Measurements from ENCODE around the gene FOXC1.

Gene FOXC1

DNA sequence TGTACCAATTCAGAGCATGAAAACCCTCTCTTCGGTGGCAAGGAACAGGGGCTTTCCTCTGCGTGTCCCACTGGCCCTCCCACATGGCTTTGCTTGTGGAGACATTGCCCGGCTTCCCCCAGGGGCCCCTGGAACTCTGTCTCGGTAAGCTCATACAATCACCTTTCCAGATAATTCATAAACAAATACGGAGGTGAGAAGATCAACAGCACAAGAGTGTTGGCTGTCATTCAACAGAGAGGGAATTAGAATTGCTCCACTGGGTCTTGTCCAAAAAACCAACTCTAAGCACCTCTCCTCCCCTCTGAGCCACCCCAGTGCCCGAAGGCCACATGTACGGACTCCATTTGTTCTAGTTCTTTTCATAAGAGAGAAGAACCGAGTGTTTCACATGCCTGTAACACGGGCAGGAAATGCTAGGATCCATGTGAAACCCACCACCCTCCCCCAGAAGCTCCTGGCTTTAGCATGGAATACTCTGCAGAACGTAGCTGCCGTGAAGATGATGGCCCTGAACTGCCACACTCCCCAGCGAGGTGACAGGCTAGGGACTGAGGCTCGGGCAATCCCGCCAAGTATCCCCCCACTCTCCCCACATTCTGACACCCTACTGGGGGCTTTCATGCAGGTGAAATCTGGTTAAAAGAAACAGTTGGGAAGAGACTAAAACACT lies 24.6 kb upstream of the FOXC1 start:
- DNase-seq, result no peak

DNA sequence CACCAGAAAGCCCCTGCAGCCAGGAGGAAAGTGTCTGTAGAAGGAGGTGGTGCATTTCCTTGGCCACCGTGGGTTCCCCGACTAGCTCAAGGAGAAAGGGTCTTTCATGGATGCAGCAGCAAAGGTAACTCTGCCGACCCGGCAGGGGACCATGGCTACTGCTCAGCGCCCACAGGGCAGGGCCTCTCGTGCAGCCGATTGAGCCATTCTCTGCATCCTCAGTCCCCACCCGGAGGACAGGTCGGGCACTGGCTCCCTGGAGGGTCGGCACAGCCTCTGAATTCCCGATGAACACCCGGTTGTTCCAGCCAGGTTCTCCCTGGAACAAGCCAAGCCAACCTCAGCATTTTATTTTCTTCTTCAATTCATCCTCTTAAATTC lies 24.1 kb upstream of the FOXC1 start:
- no peak for DNase-seq

- DNase-seq, result no peak
Measured at GRCh38 chr6:1586256-1586655, 23.5 kb upstream of the FOXC1 start.

DNA sequence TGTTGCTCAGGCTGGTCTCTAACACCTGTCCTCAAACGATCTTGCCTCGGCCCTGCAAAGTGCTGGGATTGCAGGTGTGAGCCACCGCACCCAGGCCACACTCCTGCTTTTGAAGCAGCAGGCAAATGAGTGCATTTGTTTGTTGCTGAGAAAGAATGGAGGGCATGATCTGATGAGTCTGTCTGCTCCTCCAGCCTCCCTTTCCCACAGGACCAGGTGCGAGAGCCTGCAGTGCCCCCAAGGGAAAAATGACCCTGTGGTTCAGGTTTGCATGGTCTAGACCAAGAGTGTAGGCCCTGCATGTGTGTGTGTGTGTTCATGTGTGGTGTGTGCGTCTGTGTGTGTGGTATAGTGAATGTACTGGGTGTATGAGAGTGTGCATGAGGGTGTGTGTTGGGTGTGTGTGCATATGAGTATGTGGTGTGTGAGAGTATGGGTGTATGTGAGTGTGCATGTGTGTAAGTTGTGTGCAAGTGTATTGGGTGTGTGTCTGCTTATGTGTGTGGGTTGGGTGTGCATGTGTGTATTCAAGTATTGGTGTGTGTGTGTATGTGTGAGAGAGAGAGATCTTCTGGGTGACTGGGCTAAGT lies 22.8 kb upstream of the FOXC1 start:
- DNase-seq, result no peak

GRCh38 chr6:1587546-1587945 lies 22.2 kb upstream of the FOXC1 start:
- no peak for DNase-seq

DNA sequence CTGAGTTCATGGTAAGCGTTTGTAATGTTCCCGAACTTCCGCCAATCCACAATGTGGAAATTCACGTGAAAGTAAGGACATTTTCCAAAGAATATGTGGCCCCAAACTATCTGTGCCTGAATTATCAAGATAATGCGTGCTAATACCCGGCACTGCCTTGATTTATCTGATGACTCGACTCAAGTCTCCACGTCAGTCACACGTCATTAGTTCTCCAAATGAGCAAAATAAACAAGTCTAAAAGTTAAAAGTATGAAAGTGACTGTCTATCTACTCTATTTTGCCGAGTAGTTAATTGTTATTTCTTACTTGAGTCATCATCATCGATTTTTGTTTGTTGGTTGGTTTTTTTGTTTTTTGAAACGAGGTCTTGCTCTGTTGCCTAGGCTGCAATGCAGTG lies 21.7 kb upstream of the FOXC1 start:
- no peak for DNase-seq

DNA sequence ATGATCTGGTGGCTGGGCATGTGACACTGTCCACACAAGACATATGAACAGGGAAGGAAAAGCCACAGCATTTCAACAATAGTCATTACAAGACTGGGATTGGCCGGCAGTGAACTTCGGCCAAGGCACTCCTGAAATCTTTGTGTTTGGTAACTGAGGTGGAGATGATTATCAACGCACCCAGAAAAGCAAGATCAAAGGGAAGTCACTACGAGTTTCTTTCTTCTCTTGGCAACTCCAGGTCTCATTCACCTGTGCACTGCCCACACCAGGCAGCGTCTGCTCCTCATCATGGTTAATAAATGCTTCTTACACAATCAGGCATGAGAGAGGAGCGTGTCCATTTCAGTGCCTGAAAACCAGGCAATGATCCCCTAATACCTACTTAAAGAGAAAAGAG lies 20.5 kb upstream of the FOXC1 start:
- DNase-seq, result no peak

DNA sequence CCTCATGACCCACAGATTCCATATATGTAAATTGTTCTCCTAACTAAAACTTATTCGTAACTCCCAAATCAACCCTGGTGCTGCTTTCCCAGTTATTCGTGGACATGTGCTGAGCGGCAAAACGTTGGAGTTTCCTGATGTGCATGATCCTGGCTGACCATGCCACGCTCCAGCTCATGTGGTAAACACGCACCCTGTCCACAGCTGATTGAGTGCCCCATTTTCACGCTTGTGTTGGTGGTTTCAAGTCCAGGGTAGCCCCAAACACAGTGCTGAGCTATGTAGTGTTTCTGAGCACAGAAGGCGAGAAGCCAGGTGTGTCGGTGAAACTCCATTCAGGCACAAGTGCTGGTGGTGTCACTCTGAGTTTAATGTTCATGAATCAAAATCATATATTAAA lies 19.1 kb upstream of the FOXC1 start:
- no peak for DNase-seq

DNA sequence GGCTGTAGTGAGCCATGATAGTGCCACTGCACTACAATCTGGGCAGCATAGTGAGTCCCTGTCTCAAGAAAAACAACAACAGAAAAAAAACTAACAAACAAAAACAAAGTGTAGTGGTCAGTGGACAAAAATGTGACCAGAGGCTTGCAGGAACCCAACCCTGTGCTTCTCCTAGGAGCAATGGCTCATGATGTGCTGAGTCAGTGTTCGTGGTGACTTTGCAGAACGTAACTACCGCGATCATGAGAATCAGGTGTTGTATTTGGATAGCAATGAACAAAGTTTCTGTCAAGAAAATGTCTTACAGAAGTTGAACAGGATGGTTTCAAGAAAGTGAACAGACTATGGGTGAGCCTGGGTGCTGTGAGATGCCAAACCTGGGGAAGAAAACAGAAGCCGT lies 18.5 kb upstream of the FOXC1 start:
- DNase-seq, result no peak

DNA sequence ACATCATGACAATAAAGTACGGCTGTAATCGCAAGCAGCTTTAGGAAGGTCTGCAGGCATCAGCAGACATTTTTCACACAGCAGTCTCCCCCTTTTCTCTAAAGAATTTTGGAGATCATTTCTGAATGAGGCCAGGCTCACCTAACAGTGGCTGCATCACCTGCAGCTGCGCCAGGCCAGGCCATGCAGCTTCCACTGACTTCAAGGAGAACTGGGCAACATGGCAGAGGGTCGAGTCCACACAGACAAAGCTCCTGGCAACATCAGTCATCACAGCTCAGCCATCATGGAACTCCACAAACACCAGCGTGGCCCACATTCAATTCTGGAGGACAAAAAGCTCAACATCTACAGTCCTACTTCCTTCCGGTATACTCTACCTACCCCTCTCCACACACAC lies 17.8 kb upstream of the FOXC1 start:
- no peak for DNase-seq

DNA sequence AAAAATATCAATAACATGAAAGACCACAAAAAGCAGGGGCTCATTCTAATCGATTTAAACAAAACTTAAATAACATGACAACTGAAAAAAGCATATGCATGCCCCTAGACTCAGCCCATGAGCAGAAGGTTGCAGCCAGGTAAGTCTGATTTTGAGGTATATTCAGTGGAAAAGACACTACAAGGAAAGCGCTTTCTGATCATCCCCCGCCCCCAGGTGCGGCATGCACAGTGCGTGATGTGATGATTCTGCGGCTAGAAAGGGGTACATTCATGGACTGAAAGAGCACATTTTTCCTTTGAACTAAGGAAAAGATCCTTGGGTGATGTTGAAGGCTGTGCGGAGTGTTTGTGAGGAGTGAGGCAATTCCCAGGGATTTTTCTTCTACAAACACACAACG lies 16.9 kb upstream of the FOXC1 start:
- no peak for DNase-seq

DNA sequence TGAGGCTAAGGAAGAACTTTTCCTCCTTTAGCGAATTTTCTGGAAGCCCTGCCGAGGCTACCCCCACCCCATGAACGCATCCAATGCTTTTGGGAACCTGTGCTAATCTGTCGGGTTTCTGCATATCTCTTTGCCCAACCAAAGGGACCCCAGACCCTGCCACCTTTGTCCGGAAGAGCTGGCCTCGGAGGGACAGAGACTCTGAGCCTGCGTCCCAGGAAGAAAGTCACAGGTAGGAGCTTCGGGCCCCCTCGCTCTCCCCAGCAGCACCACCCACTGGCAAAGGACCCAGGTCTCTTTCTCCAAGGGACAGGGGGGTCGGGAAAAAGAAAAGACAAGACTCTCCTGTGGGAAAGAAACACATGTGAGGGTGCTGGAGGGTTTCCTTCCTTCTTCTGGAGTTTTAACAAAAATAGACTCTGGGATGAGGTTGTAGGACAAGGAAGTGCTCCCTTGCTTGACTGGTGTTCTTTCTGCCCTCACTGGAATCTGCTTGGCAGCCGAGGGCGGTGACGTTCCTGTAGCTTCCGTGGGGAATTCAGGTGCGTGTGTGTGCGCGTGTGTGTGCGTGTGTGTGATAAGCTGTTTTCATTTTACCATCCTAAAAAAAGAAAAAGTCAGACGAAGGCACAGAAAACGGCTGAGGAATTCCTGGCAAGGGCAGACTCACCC lies 16.3 kb upstream of the FOXC1 start:
- no peak for DNase-seq

GRCh38 chr6:1593958-1594314 lies 15.8 kb upstream of the FOXC1 start:
- no peak for DNase-seq

DNA sequence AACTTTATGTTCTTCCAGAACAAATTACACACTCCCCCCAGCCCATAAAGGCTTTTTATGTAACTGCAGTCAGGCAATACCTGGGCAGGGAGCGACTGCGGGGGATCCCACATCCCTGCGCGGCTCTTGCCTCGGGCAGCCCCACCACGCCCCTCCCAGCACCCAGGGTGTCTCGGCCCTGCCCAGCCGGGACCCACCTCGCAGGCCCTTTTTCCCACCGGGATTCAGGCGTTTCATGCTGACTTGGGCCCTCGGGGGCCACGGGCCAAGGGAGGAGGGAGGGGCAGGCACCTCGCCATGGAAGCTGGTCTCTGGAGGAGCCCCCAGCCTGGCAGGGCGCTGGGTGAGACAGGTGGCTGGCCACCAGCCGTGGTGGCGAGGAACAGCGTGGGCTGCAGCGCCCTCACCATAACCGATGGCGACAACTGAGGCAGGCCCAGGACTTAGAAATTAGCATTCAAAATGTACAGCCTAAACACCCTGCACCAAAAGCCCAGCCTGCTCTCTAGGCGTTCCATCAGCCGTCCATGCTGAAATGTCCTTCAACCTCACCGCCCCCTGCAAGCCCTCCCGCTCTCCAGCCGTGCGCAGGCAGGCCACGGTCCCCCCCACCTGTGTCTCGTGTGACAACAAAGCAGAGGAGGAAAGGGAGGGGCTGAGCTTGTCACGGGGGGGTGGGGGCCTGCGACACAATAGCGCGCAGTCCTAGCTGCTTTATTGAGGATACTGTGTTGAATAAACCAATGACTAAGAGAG lies 15.1 kb upstream of the FOXC1 start:
- no peak for DNase-seq

DNA sequence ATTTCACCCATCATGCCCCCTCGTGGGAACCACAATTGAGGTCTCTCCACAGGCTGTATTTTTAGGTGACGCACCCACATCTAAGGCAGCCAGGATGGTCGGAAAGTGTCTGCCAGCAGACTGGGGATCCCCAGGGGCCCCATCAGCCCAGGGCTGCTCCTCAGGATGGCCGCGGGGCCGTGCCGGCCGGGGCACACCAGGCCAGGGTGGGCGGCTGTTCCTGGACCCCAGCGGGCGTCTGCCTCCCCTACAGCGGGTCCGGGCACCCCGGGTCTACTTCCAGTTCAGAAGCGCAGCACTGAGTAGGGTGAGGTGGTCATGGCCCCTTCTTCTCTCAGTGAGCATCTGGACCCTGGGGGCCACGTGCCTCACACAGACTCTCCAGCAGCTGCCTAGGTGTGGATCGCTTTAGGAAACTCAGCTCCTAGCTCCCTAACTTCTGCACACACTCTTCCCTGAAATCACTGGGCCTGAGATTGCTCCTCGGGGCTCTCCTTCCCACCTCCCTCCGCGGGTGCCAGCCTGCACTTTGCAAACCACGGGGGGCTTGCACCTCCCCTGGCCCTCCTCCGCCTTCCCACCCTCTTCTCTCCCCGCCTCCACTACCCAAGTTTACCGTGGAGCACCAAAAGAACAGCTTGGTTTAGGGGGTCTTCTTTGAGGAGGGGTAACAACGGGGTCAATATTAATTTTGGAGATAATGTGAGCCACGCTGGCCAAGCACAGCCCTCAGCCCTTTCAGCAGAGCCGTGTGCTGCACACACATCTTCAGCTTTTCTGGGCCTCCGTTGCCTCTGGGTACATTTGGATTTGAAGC lies 14.2 kb upstream of the FOXC1 start:
- no peak for DNase-seq

GRCh38 chr6:1596088-1596852 lies 13.4 kb upstream of the FOXC1 start:
- DNase-seq, result peak; percentile 40

DNA sequence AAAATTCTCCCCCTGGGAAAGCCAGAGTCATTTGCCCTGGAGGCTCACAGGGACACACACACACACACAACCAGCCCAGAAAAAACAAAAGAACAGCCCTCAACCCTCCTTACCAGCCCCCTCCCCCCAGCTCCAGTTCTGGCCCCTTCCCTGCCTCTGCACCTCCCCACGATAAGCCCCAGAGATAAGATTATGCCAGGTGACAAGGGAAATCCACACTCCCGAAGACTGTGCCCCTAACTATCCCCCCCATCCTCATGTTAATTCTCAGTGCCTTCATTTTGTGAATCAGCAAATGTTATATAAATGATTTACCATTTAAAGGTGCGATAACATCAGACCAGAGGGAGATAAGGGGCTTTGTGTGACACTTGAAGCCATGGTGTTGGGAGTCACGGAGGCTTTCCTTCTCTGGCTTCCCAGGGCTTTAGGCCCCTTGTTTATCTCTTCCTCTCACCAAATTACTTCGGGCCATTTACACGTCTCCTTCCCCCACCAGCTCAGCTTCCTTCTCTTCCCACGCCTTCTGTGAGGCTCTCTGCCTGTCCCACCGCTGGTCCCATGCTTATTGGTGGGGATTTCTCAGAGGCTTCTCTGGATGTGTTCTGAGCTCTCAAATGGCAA lies 12.5 kb upstream of the FOXC1 start:
- DNase-seq, result no peak

GRCh38 chr6:1597924-1598323 lies 11.8 kb upstream of the FOXC1 start:
- DNase-seq, result no peak

DNA sequence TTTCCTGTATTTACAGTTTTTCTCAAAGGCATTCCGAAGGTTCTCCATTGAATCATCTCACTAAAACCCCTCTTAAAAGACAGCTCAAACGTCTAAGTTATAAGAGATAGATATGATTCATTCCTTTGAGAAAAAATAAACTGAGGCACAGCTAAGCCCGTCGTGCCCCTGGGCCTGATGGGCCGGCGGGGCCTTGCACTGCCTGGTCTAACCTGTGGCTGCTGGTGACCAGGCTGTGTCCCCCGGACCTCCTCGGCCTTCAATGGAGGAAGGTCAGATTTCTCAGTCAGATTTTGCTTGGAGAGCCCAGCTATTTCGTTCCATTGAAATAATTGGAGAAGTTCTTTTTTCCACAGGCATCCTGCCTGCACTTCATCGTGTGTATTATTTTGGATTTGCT lies 11.3 kb upstream of the FOXC1 start:
- no peak for DNase-seq

DNA sequence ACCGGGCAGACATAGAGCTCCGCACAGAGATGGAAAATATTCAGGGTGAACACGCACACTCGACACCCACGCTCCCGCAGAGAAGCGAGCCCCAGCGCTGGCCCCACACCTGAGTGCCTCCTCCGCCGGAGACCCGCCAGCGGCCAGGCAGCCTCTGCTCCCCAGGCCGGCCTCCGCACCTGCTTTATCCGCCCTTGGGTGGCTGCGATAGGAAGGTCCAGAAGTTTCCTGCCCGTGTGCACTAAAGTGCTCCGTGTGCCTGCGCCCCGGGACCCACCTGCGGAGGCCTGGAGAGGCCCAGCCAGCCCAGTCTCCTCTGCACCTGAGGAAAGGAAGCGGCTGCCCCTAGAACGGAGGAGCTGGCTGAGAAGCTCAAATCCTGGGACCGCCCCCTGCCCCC lies 10.8 kb upstream of the FOXC1 start:
- no peak for DNase-seq

- DNase-seq, result no peak
Measured at GRCh38 chr6:1599469-1599868, 10.2 kb upstream of the FOXC1 start.

Data from fibroblast of skin of scalp (primary cell).